ENCODE data around the gene RAB24.
"Not testable (repeated sequence)": the region's sequence is repeated elsewhere in the genome, so short reads cannot be mapped to it uniquely, and the experiment has no call there.

Gene RAB24

GRCh38 chr5:177303121-177303924, at the start of gene RAB24, which contains the start of gene PRELID1:
TSS of gene RAB24 (minus strand) at chr5:177303719. CDS start at chr5:177303288, 431 bp downstream.
TSS of gene PRELID1 (plus strand) at chr5:177303799. CDS start at chr5:177303986, 187 bp downstream.
- peak; percentile 84 for DNase-seq (ENCODE audit: low spot score)

- no peak for DNase-seq (ENCODE audit: low spot score)
Measured at GRCh38 chr5:177353093-177353492, 49.6 kb upstream of the RAB24 start.

- DNase-seq (ENCODE audit: low spot score) = peak; percentile 91
Measured at GRCh38 chr5:177351392-177352329, 48.1 kb upstream of the RAB24 start, which contains the start of gene LMAN2. TSS of gene LMAN2 (minus strand) at chr5:177351668. CDS start at chr5:177351647, 21 bp downstream.

DNA sequence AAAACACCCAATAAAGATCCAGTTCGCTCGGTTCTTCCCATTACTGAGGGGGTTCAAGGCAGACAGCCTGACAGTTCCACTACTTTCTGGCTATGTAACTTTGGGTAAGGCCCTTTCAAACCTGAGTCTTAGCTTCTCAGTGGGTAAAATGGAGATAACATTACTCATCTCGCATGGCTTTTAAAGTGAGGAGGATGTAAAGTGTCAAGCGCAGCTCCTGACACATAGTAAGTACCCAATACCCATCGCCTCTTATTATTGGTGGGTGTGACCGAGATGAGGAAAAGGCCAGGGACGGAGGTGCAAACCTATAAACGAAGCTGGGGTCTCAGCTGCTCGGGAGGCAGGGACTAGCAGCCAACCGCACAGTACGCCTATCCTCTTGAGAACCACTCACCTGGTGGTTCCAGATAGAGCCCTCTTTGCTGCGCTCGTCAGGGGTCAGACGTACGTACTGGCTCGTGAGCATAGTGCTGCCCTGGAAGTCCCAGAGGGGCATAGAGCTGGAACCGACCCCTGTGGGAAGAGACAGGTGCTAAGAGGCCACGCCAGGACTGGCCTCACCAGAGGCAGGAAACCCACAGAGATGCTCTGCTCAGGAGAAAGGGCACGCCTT, 47.4 kb upstream of the RAB24 start:
- DNase-seq (ENCODE audit: low spot score) = no peak

DNA sequence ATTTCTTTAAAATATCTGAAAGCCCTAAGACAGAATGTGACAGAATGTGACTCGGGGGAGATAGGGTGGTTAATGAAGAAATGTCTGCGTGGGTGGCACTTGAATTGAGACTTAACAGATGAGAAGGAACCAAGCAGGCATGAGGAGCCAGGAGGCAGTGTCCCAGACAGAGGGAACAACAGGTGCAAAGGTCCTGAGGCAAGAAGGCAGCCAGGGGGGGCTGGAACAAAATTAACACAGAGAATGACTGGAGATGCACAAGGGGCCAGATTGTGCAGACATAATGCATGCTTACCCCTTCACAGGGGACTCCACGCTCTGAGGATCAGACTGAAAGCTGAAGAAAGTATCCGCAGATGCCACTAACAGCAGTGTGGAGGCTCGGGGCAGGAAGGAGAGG, 46.2 kb upstream of the RAB24 start:
- DNase-seq (ENCODE audit: low spot score) = no peak

GRCh38 chr5:177349362-177349647, 45.8 kb upstream of the RAB24 start:
- DNase-seq (ENCODE audit: low spot score) = no peak

DNA sequence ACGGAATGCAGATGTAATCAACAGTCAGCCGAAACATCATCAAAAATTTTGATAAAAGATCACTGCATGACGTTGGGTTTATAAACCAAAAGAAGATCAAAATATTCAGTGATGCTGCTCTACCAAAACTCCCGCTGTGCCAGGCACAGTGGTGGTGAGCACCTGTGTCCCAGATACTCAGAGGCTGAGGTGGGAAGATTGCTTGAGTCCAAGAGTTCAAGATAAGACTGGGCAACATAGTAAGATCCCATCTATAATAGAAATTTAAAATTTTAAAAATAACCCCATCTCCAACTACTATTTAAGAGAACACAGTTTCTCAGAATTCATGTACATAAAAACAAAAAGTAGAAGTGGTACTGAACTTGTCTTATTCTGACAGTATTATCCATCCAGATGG, 44.2 kb upstream of the RAB24 start:
- no peak for DNase-seq (ENCODE audit: low spot score)

DNA sequence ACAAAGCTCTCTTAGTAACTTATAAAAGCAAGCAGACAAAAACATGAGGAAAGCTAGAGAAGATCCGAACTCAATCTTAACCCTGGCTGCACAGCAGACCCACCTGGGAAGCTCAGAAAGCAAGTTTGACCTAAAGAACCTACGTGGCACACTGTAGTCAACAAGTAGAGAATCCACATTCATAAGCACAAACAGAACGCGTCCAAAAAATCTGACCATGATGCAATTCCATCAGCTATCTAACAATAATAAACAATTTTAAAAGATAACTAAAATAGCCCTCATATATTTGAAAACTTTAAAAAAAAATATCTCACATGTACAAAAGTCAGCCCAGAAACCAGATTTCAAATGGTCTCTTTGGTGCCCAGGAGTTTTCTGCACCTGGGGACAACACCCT, 43.3 kb upstream of the RAB24 start:
- DNase-seq (ENCODE audit: low spot score) = no peak

GRCh38 chr5:177344891-177345290, 41.4 kb upstream of the RAB24 start:
- DNase-seq (ENCODE audit: low spot score) = no peak

DNA sequence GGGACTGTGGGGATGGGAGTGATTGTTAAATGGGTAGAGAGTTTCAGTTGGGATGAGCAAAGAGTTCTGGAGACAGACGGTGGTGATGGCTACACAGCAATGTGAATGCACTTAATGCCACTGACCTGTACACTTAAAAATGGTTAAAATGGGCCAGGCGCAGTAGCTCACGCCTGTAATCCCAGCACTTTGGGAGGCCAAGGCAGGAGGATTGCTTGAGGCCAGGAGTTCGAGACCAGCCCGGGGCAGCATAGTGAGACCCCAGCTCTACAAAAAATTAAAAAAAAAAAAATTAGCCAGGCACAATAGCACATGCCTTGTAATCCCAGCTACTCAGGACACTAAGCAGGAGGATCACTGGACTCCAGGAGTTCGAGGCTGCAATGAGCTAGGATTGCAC, 40.3 kb upstream of the RAB24 start:
- no peak for DNase-seq (ENCODE audit: low spot score)

GRCh38 chr5:177343000-177343399, 39.5 kb upstream of the RAB24 start:
- DNase-seq (ENCODE audit: low spot score) = not testable (repeated sequence)

- no peak for DNase-seq (ENCODE audit: low spot score)
Measured at GRCh38 chr5:177339107-177339638, 35.7 kb upstream of the RAB24 start.

- DNase-seq (ENCODE audit: low spot score) = no peak
Measured at GRCh38 chr5:177338251-177339106, 35.0 kb upstream of the RAB24 start.

DNA sequence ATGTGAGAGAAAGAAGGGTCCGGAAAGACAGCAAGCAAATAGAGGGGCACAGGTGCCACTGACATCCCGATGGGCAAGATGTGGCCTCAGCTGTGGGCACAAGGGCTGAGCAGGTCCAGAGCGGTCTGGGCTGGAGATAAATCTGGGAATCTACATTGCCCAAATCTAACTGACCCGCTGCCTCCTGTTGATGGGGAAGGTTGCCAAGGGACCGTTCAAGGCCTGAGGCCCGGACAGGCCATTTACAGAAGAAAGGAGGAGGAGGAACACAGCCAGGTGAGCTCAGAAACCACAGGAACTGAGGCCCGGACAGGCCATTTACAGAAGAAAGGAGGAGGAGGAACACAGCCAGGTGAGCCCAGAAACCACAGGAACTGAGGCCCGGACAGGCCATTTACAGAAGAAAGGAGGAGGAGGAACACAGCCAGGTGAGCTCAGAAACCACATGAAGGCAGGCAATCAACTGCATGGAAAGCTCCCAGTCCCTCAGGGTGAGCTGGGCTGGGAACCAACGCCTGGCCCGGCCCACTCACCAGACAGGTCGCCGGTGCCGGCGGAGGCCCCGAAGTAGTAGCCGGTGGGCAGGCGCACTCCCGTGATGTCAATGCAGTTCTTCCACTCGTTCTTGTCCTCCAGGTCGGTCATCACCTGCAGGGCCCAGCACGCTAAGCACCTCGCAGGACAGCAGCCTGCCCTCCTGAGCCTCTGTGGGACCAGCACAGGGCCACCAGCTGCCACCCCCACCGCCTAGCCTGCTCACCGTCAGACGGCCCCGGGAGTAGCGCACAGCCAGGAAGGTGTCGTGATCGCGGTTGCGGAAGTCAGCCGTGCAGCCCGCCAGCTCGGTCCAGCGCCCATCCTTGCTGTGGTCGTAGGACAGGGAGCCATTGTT, 33.3 kb upstream of the RAB24 start:
- DNase-seq (ENCODE audit: low spot score) = no peak

- DNase-seq (ENCODE audit: low spot score) = no peak
Measured at GRCh38 chr5:177336112-177336511, 32.6 kb upstream of the RAB24 start.

DNA sequence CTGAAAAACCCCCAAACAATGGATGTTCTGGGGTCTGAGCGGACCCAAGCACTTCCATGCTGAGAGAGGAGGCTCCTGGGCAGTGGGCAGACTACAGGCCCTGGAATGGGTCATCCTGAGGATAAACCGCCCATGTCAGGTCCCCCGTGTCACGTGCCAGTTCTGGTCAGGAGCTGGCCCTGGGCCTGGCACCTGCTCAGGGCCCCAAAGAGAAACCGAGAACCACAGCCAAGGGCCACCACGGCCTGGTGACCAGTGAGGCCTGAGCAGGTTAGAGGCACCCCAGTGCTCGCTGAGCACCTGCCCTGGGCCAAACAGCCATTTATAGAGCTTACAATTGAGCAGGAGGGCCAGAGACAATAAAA, 32.2 kb upstream of the RAB24 start:
- DNase-seq (ENCODE audit: low spot score) = no peak

- no peak for DNase-seq (ENCODE audit: low spot score)
Measured at GRCh38 chr5:177334781-177335700, 31.5 kb upstream of the RAB24 start.

DNA sequence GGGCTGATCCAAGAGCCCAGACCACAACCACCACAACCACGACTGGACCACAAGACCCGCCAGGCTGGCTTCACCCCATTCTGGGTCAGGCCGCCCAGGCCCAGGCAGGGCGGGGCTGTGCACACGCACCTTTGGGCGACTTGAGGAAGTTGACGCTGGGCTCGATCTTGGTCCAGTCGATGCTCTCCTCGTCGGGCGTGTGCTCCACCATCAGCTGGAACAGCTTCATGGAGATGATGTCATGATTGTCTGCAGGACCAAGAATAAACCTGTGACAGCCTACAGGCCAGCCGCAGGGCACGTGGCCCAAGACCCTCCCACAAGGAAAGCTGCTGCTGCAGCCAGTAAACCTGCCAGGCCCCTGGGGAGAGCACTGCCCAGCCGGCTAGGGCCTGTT, 30.6 kb upstream of the RAB24 start:
- DNase-seq (ENCODE audit: low spot score) = no peak
